Spleen (tissue), 7 donors: ENCODE data around the gene ADH6.
"Not testable (repeated sequence)": the region's sequence is repeated elsewhere in the genome, so short reads cannot be mapped to it uniquely, and the experiment has no call there.

Experiments used
- POLR2AphosphoS5 ChIP-seq, 3 donors: sonication (generic); formaldehyde crosslinking; IDR thresholded peaks; one replicate each; pipeline ENCODE4 v1.5.1; 2017; ENCODE audit warnings: antibody characterized with exemption in 3 of 3
- TF ChIP-seq, protein P1 (sequence below), 11 experiments: fragments of 200-600 bp in 7 of 11; fragments of 450-650 bp in 4 of 11; sonication (generic) in 4 of 11; IDR thresholded peaks in 8 of 11; conservative IDR thresholded peaks in 3 of 11; 1 replicate in 7 of 11; 2 replicates in 4 of 11; pipeline versions ENCODE4 v1.4.0 to v1.8.0; 2016 to 2021; ENCODE audit warnings: antibody characterized with exemption in 11 of 11, inconsistent platforms in 4 of 11, mild to moderate bottlenecking in 1 of 11
- donor health status: DM: no; HTN: no; CAD: no; lungs with moderate emphysema.
- donor health status: DM: no; HTN: no; CAD: no.
- donor health status: DM: no; HTN: no; CAD: no.

DNA sequence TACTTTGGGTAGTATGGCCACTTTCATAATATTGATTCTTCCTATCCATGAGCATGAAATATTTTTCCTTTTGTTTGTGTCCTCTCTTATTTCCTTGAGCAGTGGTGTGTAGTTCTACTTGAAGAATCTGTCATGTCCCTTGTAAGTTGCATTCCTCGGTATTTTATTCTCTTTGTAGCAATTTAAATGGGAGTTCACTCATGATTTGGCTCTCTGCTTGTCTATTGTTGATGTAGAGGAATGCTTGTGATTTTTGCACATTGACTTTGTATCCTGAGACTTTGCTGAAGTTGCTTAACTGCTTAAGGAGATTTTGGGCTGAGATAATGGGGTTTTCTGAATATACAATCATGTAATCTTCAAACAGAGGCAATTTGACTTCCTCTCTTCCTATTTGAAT is 9.7 kb upstream of the ADH6 start:
- TF ChIP-seq, protein P1, sequence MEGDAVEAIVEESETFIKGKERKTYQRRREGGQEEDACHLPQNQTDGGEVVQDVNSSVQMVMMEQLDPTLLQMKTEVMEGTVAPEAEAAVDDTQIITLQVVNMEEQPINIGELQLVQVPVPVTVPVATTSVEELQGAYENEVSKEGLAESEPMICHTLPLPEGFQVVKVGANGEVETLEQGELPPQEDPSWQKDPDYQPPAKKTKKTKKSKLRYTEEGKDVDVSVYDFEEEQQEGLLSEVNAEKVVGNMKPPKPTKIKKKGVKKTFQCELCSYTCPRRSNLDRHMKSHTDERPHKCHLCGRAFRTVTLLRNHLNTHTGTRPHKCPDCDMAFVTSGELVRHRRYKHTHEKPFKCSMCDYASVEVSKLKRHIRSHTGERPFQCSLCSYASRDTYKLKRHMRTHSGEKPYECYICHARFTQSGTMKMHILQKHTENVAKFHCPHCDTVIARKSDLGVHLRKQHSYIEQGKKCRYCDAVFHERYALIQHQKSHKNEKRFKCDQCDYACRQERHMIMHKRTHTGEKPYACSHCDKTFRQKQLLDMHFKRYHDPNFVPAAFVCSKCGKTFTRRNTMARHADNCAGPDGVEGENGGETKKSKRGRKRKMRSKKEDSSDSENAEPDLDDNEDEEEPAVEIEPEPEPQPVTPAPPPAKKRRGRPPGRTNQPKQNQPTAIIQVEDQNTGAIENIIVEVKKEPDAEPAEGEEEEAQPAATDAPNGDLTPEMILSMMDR (IDR thresholded peaks at IDR 0.05 in 8 of 11, conservative IDR thresholded peaks at IDR 0.05 in 3 of 11): not testable (repeated sequence)
- not testable (repeated sequence) for TF ChIP-seq POLR2AphosphoS5 (IDR thresholded peaks at IDR 0.05)
